ENCODE results near the gene UGT1A6.
"Not testable (repeated sequence)": the region's sequence is repeated elsewhere in the genome, so short reads cannot be mapped to it uniquely, and the experiment has no call there.

Gene UGT1A6

DNA sequence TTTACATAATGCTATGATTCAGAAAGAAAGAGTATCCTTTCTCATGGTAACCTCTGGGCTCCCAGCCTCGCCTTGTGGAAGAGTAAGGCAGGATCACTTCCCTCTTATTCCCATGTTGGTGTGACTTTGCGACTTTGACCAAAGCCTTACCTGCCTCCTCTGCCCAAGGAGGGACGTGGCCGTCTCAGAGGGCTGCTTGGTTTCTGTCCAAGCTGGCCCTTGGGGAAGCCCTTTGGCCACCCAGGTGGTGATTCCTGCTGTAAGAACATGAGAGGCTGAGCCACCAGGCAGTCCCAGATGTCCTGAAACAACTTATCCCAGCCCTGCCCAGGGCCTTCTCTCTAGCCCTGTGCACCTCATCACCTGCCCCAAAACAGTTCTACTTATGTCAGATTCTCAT, 6.0 kb downstream of the UGT1A6 start:
- no peak overlapping the region for H3K4me2 ChIP-seq (ENCODE audit: low read length)
- H3K27me3 ChIP-seq (ENCODE audit: insufficient read depth, low read length), result no peaks in the 10 kb centered on the region; the same call in 1 of the 2 replicates
- H3K4me1 ChIP-seq (ENCODE audit: insufficient read depth, low read length, severe bottlenecking), result no peaks in the 10 kb centered on the region
- TF ChIP-seq, protein P1, sequence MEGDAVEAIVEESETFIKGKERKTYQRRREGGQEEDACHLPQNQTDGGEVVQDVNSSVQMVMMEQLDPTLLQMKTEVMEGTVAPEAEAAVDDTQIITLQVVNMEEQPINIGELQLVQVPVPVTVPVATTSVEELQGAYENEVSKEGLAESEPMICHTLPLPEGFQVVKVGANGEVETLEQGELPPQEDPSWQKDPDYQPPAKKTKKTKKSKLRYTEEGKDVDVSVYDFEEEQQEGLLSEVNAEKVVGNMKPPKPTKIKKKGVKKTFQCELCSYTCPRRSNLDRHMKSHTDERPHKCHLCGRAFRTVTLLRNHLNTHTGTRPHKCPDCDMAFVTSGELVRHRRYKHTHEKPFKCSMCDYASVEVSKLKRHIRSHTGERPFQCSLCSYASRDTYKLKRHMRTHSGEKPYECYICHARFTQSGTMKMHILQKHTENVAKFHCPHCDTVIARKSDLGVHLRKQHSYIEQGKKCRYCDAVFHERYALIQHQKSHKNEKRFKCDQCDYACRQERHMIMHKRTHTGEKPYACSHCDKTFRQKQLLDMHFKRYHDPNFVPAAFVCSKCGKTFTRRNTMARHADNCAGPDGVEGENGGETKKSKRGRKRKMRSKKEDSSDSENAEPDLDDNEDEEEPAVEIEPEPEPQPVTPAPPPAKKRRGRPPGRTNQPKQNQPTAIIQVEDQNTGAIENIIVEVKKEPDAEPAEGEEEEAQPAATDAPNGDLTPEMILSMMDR (IDR thresholded peaks at IDR 0.05; ENCODE audit: low read length), result no peak
- TF ChIP-seq EZH2 (IDR thresholded peaks at IDR 0.05; ENCODE audit: borderline replicate concordance, low read length), result no peak
- H3K36me3 ChIP-seq (ENCODE audit: insufficient read depth, low read length), result no peaks in the 10 kb centered on the region; the same call in 1 of the 2 replicates
- H4K20me1 ChIP-seq (ENCODE audit: insufficient read depth, low read length), result no peaks in the 10 kb centered on the region
- no peak overlapping the region for H2AFZ ChIP-seq (ENCODE audit: low read length)
- H3K79me2 ChIP-seq (ENCODE audit: insufficient read depth, low read length), result no peaks in the 10 kb centered on the region
- no peak overlapping the region for H3K4me3 ChIP-seq (ENCODE audit: low read depth, low read length, poor library complexity, severe bottlenecking)
- H3K27ac ChIP-seq (ENCODE audit: low read depth, low read length, poor library complexity, severe bottlenecking), result no peak overlapping the region
- no peak overlapping the region for H3K9ac ChIP-seq (ENCODE audit: low read length)
- no peaks in the 10 kb centered on the region for H3F3A ChIP-seq (ENCODE audit: insufficient read depth, low read length)
- no peaks in the 10 kb centered on the region for H3K9me3 ChIP-seq (ENCODE audit: low read length)
- H3K9me2 ChIP-seq (ENCODE audit: low read depth, low read length), result no peaks in the 10 kb centered on the region; the same call in 1 of the 2 replicates

DNA sequence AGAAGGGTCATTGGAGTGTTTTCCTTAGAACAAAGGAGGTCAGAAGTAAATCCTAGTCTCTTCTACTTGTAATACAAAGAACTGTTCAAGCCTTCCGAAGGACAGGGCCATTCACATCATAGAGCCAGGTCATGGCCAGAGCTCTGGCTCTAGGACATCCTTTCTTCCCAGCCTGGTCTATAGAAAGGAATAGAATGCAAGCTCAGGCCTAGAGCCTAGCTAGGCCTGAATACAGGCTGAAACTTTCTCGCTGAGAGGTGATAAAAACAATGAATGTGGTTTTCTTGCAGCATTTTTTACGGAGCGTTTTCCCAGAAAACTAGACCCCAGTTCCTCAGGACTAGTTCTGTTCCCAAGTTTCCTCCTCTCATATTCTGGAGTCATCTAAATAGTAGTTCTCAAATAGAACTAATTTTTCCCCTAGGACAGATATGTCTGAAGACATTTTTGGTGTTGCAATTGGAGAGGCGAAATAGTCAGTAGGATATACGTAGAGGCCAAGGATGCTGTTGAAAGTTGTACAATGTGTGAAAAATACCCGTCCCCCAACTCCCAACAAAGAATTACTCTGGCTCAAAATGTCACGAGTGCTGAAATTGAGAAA, 6.8 kb downstream of the UGT1A6 start:
- no peak for TF ChIP-seq EZH2 (IDR thresholded peaks at IDR 0.05; ENCODE audit: borderline replicate concordance, low read length)
- TF ChIP-seq, protein P1 (IDR thresholded peaks at IDR 0.05; ENCODE audit: low read length), result no peak
- H3K4me1 ChIP-seq (ENCODE audit: insufficient read depth, low read length, severe bottlenecking), result no peaks in the 10 kb centered on the region
- H3F3A ChIP-seq (ENCODE audit: insufficient read depth, low read length), result no peaks in the 10 kb centered on the region
- H3K9me2 ChIP-seq (ENCODE audit: low read depth, low read length), result no peaks in the 10 kb centered on the region; the same call in 1 of the 2 replicates
- H3K36me3 ChIP-seq (ENCODE audit: insufficient read depth, low read length), result no peaks in the 10 kb centered on the region; the same call in 1 of the 2 replicates
- H3K27me3 ChIP-seq (ENCODE audit: insufficient read depth, low read length), result no peaks in the 10 kb centered on the region; the same call in 1 of the 2 replicates
- no peak overlapping the region for H3K27ac ChIP-seq (ENCODE audit: low read depth, low read length, poor library complexity, severe bottlenecking)
- H3K4me2 ChIP-seq (ENCODE audit: low read length), result no peak overlapping the region
- H3K9me3 ChIP-seq (ENCODE audit: low read length), result no peaks in the 10 kb centered on the region
- H3K79me2 ChIP-seq (ENCODE audit: insufficient read depth, low read length), result no peaks in the 10 kb centered on the region
- no peaks in the 10 kb centered on the region for H4K20me1 ChIP-seq (ENCODE audit: insufficient read depth, low read length)
- no peak overlapping the region for H3K4me3 ChIP-seq (ENCODE audit: low read depth, low read length, poor library complexity, severe bottlenecking)
- no peak overlapping the region for H2AFZ ChIP-seq (ENCODE audit: low read length)
- no peak overlapping the region for H3K9ac ChIP-seq (ENCODE audit: low read length)

DNA sequence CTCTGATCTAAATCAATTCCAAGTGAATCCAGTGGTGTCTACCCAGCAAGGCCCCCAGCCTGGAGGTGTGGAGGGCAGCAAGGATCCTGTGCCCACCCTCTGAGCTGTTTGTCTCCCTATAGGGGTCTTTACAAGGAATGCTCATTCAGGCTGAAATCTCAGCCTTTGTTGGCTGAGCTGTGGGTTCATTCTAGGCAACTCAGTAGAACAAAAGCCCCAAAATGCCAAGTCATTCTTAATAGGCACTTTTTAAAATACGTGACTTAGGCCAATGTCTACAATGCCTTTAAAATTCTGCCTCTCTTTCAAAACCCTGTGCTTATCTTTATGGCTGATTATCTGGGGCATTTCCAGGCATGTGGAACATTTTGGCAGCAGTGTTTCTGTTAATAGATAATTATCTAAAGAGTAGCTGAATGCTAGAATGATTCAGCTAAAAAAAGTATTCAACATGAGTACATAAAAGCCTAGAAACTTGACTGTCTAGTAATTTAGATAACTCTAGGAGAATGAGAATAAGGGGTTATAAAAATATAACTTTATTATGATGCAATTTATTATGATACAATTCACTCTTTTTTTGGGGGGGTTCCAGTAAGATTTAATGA, 7.4 kb downstream of the UGT1A6 start:
- Histone ChIP-seq H3K27ac (ENCODE audit: low read depth, low read length, poor library complexity, severe bottlenecking) (no peak overlapping the region), H4K20me1 (ENCODE audit: insufficient read depth, low read length) (no peaks in the 10 kb centered on the region), H3K9ac (ENCODE audit: low read length) (no peak overlapping the region), H3K9me2 (ENCODE audit: low read depth, low read length) (no peaks in the 10 kb centered on the region; the same call in 1 of the 2 replicates), H3K36me3 (ENCODE audit: insufficient read depth, low read length) (no peaks in the 10 kb centered on the region; the same call in 1 of the 2 replicates), H2AFZ (ENCODE audit: low read length) (no peak overlapping the region), H3K79me2 (ENCODE audit: insufficient read depth, low read length) (no peaks in the 10 kb centered on the region), H3K9me3 (ENCODE audit: low read length) (no peaks in the 10 kb centered on the region), H3K4me3 (ENCODE audit: low read depth, low read length, poor library complexity, severe bottlenecking) (no peak overlapping the region), H3K4me1 (ENCODE audit: insufficient read depth, low read length, severe bottlenecking) (no peaks in the 10 kb centered on the region), H3F3A (ENCODE audit: insufficient read depth, low read length) (no peaks in the 10 kb centered on the region), H3K27me3 (ENCODE audit: insufficient read depth, low read length) (no peaks in the 10 kb centered on the region; the same call in 1 of the 2 replicates), H3K4me2 (ENCODE audit: low read length) (no peak overlapping the region)
- TF ChIP-seq, protein P1 (IDR thresholded peaks at IDR 0.05; ENCODE audit: low read length), result no peak
- TF ChIP-seq EZH2 (IDR thresholded peaks at IDR 0.05; ENCODE audit: borderline replicate concordance, low read length), result no peak

DNA sequence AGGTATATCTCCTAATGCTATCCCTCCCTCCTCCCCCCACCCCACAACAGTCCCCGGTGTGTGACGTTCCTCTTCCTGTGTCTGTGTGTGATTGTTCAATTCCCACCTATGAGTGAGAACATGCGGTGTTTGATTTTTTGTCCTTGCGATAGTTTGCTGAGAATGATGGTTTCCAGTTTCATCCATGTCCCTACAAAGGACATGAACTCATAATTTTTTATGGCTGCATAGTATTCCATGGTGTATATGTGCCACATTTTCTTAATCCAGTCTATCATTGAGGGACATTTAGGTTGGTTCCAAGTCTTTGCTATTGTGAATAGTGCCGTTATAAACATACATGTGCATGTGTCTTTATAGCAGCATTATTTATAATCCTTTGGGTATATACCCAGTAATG, 8.2 kb downstream of the UGT1A6 start:
- H3K4me1 ChIP-seq (ENCODE audit: insufficient read depth, low read length, severe bottlenecking); H3K4me3 ChIP-seq (ENCODE audit: low read depth, low read length, poor library complexity, severe bottlenecking); H3K9ac ChIP-seq (ENCODE audit: low read length); H3K27ac ChIP-seq (ENCODE audit: low read depth, low read length, poor library complexity, severe bottlenecking); H2AFZ ChIP-seq (ENCODE audit: low read length); H3K9me3 ChIP-seq (ENCODE audit: low read length); H3K79me2 ChIP-seq (ENCODE audit: insufficient read depth, low read length); H4K20me1 ChIP-seq (ENCODE audit: insufficient read depth, low read length); H3K36me3 ChIP-seq (ENCODE audit: insufficient read depth, low read length); H3K27me3 ChIP-seq (ENCODE audit: insufficient read depth, low read length); H3K4me2 ChIP-seq (ENCODE audit: low read length); H3F3A ChIP-seq (ENCODE audit: insufficient read depth, low read length); H3K9me2 ChIP-seq (ENCODE audit: low read depth, low read length): not testable (repeated sequence)
